Effector CD8-positive, alpha-beta T cell (primary cell): ENCODE measurements around the gene EMX1.
A peak's percentile ranks its signal among the peaks of the same experiment; 100 is the strongest.

Experiments used
- DNase-seq: peaks from one replicate; lab custom pipeline; 2025; lab: John Stamatoyannopoulos, UW
- total RNA-seq, 4 experiments: gene quantifications; one replicate each; lab custom pipeline; 2026; lab: John Stamatoyannopoulos, UW

Gene EMX1
- total RNA-seq = 0 to 0.27 (median 0) reads per million in 4 experiments

- no peak for DNase-seq
These were observed at the start of gene EMX1 for GRCh38 chr2:72917138-72917876. Gene EMX1 (plus strand): TSS chr2:72917519. CDS start chr2:72917853, 334 bp downstream.

- DNase-seq = no peak
These were observed 46.3 kb upstream of the EMX1 start for GRCh38 chr2:72871060-72871459.

GRCh38 chr2:72871880-72872279, 45.4 kb upstream of the EMX1 start:
- no peak for DNase-seq

- no peak for DNase-seq
These were observed 33.9 kb upstream of the EMX1 start for GRCh38 chr2:72883356-72883962.

- no peak for DNase-seq
These were observed 30.8 kb upstream of the EMX1 start for GRCh38 chr2:72886505-72887031.

- DNase-seq = no peak
These were observed 30.1 kb upstream of the EMX1 start, which contains the start of gene SPR for GRCh38 chr2:72887032-72887739. Gene SPR (plus strand): TSS chr2:72887408. CDS start chr2:72887433, 25 bp downstream.

GRCh38 chr2:72887740-72888437, 29.4 kb upstream of the EMX1 start:
- DNase-seq = peak; percentile 19

GRCh38 chr2:72888438-72889202, 28.7 kb upstream of the EMX1 start:
- DNase-seq = no peak

GRCh38 chr2:72889991-72890390, 27.3 kb upstream of the EMX1 start:
- DNase-seq = no peak

- no peak for DNase-seq
These were observed 26.1 kb upstream of the EMX1 start for GRCh38 chr2:72891091-72891818.

GRCh38 chr2:72892506-72893173, 24.7 kb upstream of the EMX1 start:
- peak; percentile 23 for DNase-seq

GRCh38 chr2:72893594-72894319, 23.6 kb upstream of the EMX1 start:
- no peak for DNase-seq

GRCh38 chr2:72894514-72894913, 22.8 kb upstream of the EMX1 start:
- DNase-seq = no peak

GRCh38 chr2:72895154-72895553, 22.2 kb upstream of the EMX1 start:
- no peak for DNase-seq

- no peak for DNase-seq
These were observed 21.5 kb upstream of the EMX1 start for GRCh38 chr2:72895759-72896281.

- DNase-seq = no peak
These were observed 20.9 kb upstream of the EMX1 start for GRCh38 chr2:72896446-72896845.

- no peak for DNase-seq
These were observed 19.3 kb upstream of the EMX1 start for GRCh38 chr2:72897785-72898584.

GRCh38 chr2:72898585-72898906, 18.8 kb upstream of the EMX1 start:
- DNase-seq = no peak
